ENCODE data around the gene PLXND1. TPM values are rescaled to one million over a fixed set of nuclear protein-coding genes. Genes with fewer than 3 reads are reported as not detected.

Gene PLXND1
- total RNA-seq, 1 experiment from 2014 or later: 126 TPM

- DNase-seq (ENCODE audit: low read depth): peak; percentile 99
Measured at GRCh38 chr3:129602730-129603560, 3.5 kb downstream of the PLXND1 start.

- no peak for DNase-seq (ENCODE audit: low read depth)
Measured at GRCh38 chr3:129602309-129602708, 4.2 kb downstream of the PLXND1 start.

GRCh38 chr3:129601713-129602112, 4.8 kb downstream of the PLXND1 start:
- DNase-seq (ENCODE audit: low read depth): no peak

DNA sequence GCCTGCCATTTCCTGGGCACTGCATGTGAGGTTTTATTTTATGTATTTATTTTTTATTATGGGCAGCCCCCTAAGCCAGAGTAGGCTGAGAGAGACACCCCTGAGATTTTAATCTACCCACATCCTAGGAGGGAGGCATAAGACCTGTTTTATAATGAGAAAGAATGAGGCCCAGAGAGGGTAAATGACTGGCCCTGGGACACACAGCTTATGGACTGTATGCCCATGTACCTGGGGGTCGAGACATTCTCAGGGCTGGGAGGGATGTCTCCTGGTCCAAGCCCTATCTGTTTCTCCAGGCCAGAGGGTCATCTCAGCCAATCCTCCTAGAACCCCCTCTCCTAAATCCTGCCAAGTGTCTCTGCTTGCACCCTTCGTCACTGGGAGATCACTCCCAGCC, 6.1 kb downstream of the PLXND1 start:
- DNase-seq (ENCODE audit: low read depth): no peak

DNA sequence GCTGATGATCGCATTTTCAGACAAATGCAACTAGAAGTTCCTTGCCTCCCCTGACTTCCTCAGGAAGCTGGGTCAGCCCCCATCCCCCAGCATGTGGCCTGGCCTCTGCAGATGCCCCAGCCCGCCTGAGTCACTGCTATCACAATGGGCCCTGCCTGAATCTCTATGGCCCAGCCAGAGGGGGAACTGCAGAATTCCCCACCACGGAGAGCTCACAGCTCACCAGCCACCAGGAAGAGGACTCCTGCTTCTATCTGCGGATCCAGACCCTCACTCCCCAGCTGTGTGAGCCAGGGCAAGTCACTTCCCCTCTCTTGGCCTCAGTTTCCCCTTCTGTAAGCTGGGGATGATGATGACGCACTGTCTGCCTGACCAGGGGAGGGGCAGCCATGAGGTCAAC, 6.9 kb downstream of the PLXND1 start:
- peak; percentile 93 for DNase-seq (ENCODE audit: low read depth)

- DNase-seq (ENCODE audit: low read depth): no peak
Measured at GRCh38 chr3:129599073-129599472, 7.4 kb downstream of the PLXND1 start.

- DNase-seq (ENCODE audit: low read depth): peak; percentile 31
Measured at GRCh38 chr3:129598484-129598883, 8.0 kb downstream of the PLXND1 start.

GRCh38 chr3:129598000-129598381, 8.5 kb downstream of the PLXND1 start:
- DNase-seq (ENCODE audit: low read depth): peak; percentile 81

GRCh38 chr3:129597087-129597999, 9.1 kb downstream of the PLXND1 start:
- DNase-seq (ENCODE audit: low read depth): peak; percentile 39

DNA sequence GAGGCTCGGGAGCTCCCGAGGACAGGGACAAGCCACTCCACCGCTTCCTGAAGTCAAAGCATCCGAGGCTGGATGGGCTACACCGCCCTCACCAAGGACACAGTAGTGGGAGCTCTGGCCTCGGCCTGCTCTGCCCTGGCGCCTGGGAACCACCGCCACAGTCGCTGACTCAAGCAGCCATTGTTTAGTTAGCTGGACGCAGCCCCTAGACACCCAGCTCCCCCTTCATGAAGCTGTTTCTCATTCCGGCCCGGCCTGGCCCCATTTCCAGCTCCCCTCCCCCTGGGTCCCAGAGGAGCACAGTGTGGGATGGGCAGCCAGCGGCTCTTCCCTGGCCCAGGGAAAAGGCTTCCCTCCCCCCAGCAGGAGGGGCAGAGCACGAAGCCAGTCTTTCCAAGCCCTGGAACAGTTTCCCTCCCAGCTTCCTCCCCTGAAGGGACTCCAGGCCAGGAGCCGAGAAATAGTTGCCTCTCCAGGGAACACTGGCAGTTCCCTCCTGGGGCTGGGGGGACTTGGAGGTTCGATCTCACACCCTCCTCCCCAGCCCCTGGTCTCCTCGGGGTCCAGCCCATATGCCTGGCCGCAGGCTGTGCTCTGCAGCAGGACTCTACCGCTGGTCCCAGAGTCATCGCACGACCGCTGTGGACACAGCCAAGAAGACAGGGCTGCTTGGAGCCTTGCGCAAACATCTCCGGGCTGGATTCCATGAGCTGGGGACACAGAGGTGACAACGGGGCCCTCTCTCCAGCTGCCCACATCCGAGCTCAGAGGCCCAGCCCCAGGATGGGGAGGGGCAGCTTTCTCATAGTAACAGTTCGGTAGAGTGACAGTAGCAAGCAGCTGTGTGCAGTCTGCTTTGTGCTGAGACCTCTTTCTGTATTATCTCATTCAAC, 10.0 kb downstream of the PLXND1 start:
- DNase-seq (ENCODE audit: low read depth): peak; percentile 94

DNA sequence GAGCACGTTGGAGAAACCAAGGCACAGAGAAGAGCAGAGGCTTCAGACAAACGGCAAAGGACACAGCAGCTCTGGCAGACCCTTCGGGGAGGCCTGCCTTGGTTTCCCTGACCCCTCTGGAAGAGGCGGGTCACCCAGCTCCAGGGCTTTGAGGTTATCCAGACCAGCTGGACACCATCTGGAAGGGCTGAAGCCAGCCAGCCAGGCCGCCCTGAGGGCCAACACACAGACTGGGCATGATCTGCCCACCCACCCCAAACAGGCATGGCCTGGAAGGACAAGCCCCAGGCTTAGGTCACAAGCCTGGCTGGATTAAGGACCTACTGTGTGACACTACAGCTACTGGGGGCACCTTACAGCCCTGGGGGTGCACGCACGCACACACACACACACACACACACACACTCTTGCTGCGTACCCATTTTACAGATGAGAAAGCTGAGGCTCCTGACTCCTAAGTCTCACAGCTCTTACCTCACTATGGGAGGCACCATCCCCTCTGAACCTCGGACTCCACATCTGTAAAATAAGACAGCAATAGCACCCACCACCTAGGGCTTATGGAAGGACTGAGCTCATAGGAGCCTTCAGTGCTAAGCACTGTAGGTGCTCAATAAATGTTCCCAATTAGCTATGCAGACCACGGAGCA, 10.8 kb downstream of the PLXND1 start:
- no peak for DNase-seq (ENCODE audit: low read depth)

DNA sequence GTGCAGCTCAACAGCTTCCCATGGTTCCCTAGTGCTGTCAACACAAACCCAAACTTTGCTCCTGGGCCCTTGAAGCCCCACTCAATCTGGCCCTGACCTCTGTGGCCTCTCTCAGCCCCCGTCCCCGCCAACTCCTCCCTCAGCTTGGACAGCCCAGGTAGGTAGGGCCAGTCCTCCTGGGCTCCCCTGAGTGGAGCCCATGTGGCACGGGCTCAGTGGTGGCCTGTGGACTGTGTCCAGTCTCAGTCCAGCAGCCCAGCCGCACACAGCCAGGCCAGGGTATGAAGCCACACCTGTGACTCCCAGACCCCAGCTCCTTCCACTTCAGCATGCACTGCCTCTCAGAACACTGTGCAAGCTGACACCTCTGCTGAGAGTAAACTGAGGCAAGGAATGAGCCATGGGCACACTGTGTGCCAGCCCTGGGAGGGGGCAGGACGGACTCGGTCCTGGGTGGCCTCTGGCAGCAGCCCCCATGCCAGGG, 11.5 kb downstream of the PLXND1 start:
- no peak for DNase-seq (ENCODE audit: low read depth)

DNA sequence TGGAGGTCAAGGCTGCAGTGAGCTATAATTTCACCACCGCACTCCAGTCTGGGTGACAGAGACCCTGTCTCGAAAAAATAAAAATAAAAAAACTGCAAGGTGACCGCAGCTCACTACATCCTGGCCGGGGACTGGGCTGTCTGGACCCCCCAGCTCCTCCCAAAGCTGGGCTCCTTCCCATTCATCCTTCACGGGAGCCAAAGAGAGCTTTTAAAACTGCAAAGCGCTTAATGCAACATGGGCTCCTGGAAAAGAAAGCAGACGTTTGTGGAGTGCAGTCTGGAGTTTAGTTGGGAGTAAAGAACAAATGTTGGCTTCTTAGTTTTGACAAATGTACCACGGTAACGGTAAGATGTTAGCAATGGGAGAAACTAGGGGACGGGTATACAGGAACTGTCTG, 12.1 kb downstream of the PLXND1 start:
- DNase-seq (ENCODE audit: low read depth): no peak

- DNase-seq (ENCODE audit: low read depth): no peak
Measured at GRCh38 chr3:129593595-129594339, 12.7 kb downstream of the PLXND1 start.

DNA sequence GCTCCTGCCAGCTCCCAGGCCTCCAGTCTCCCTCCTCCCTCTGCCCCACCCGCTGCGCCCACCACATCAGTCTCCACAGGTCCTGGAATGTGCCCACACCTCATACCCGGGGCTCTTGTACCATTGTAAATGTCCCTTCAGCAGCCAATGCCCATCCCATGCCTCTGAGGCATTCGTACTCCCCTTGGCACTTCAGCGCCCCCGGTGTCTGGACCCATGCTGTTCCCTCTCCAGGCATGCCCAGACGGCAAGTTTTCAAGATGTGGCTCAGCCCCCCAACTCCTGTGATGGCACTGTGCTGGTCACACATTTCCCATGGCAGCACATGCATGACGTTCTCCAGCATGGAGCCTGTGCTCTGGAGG, 13.3 kb downstream of the PLXND1 start:
- no peak for DNase-seq (ENCODE audit: low read depth)

GRCh38 chr3:129592381-129593131, 13.9 kb downstream of the PLXND1 start:
- DNase-seq (ENCODE audit: low read depth): no peak

DNA sequence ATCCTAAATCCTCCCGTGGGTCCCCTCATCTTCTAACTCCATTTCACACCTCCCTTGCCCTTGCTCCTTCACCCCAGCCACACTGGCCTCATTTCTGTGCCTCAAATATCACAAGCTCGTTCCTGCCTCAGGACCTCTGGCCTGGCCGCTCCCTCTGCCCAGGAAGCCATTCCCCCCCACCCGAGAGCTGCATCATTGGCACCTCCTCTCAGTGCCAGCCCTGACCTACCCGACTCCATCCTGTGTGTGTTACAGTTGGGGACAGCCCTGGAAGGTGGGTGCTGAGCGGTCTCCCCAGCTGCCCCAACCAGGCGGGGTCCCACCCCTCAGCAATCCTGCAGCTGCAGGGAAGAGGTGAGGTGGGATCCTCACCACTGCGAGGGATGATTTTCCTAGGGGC, 14.5 kb downstream of the PLXND1 start:
- DNase-seq (ENCODE audit: low read depth): no peak

DNA sequence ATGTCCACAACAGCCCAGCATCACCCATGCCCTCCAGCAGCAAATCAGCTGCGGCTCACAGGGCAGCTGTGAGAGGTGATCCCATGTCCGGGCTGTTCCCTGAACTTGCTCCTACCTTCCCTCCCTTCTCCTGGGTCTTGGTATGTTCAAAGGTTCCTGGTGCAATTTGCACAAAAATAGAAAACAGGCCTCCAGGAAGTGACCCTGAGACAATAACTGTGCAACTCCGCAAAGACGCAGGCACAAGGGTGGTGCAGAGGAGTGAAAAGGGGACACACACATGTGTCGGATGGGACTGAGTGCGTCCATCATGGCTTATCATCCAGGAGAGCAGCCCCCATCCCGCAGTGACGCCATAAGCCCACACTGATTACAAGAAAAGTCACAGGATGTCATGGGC, 16.3 kb downstream of the PLXND1 start:
- DNase-seq (ENCODE audit: low read depth): no peak

DNA sequence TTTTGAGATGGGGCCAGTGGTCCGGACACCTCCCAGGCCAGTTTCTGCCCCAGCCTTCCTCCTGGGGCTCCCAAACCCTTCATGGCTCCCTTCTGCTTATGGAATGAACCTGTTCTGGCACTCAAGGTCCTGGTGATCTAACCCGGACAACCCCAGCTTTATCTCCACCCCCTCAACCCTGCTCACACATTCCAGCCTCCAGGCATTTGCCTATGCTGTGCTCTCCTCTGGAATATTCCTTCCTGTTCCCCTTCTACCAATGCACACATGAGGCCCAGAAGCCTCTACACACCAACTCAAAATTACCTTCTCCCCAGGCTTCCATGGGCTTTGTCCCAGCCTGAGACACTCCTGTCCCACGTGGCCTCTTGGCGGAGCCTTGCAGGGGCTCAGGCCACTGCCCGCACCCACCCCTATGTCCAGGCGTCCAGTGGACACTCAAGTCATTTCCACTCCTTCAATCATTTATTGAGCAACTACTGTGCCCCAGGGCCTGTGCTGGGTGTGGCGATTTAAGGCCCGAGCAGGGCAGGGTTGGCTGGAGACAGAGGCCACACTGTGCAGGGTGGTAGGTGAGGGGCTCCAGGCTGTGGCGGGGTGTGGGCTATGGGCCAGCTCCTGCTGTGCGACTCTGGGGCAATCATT, 18.8 kb downstream of the PLXND1 start:
- no peak for DNase-seq (ENCODE audit: low read depth)
